Stimulated activated naive CD8-positive, alpha-beta T cell treated with anti-CD3 and anti-CD28 coated beads, Interleukin-15, amount 100 ng/mL, for 72 hours (primary cell): ENCODE data around the gene PNPLA8.
"Not testable (repeated sequence)": the region's sequence is repeated elsewhere in the genome, so short reads cannot be mapped to it uniquely, and the experiment has no call there.

ENCODE experiments used
- ATAC-seq: fragments of 150-1000 bp; cut with Tn5 transposase; 2 replicates; pipeline ENCODE4 v1.10.0; 2021; ENCODE audit warnings: mild to moderate bottlenecking, moderate library complexity
- DNase-seq, 2 donors: peaks; one replicate each; pipeline ENCODE4 v3.0.0; 2021 to 2022
- H3K27ac Mint-ChIP-seq, 2 donors: one replicate each; pipeline ENCODE4 v1.8.0; 2022; ENCODE audit warnings: mild to moderate bottlenecking in 2 of 2, mixed read lengths in 2 of 2, moderate library complexity in 2 of 2
- H3K27me3 Mint-ChIP-seq: one replicate; pipeline ENCODE4 v1.8.0; 2022; ENCODE audit warnings: mixed read lengths
- H3K4me1 Mint-ChIP-seq: one replicate; pipeline ENCODE4 v1.8.0; 2022; ENCODE audit warnings: mild to moderate bottlenecking, mixed read lengths
- H3K4me3 Mint-ChIP-seq, 2 donors: one replicate each; pipeline ENCODE4 v1.8.0; 2022; ENCODE audit warnings: mild to moderate bottlenecking in 2 of 2, mixed read lengths in 2 of 2, moderate library complexity in 1 of 2
- H3K9me3 Mint-ChIP-seq, 2 donors: one replicate each; pipeline ENCODE4 v1.8.0; 2022; ENCODE audit warnings: mixed read lengths in 2 of 2

PNPLA8 gene

DNA sequence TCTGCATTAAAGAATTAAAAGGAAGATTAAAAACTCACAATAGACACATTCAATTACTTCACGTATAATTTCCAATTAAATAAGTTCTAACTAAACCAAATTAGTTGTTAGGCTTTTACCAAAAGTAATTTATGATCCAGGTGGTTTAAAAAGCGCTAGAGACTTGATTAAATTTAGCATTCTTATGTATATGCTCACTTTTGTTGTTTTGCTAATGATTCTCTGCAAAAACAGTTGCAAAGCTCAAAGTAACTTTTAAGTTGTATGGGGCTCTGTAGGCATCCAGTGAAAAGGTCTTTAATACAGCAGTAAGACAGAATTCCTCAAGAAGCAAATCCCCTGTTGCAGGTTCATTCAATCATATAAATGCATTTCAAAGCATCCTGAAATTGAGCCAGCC is 15.5 kb upstream of the PNPLA8 start:
- DNase-seq = no peak
- ATAC-seq = no peak
- H3K27me3 Mint-ChIP-seq = no peaks in the 10 kb centered on the region
- no peak overlapping the region for H3K27ac Mint-ChIP-seq
- H3K9me3 Mint-ChIP-seq = no peaks in the 10 kb centered on the region
- H3K4me1 Mint-ChIP-seq = no peaks in the 10 kb centered on the region
- H3K4me3 Mint-ChIP-seq = no peak overlapping the region

DNA sequence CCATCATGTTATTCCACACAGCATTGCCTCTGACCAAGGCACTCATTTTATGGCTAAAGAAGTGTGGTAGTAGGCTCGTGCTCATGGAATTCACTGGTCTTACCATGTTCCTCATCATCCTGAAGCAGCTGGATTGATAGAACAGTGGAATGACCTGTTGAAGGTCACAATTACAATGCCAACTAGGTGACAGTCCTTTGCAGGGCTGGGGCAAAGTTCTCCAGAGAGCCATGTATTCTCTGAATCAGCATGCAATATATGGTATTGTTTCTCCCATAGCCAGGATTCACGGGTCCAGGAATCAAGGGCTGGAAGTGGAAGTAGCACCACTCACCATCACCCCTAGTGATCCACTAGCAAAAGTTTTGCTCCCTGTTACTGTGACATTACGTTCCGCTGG is 12.8 kb upstream of the PNPLA8 start:
- H3K9me3 Mint-ChIP-seq, DNase-seq, H3K4me1 Mint-ChIP-seq, H3K4me3 Mint-ChIP-seq, H3K27ac Mint-ChIP-seq, ATAC-seq, H3K27me3 Mint-ChIP-seq: not testable (repeated sequence)

DNA sequence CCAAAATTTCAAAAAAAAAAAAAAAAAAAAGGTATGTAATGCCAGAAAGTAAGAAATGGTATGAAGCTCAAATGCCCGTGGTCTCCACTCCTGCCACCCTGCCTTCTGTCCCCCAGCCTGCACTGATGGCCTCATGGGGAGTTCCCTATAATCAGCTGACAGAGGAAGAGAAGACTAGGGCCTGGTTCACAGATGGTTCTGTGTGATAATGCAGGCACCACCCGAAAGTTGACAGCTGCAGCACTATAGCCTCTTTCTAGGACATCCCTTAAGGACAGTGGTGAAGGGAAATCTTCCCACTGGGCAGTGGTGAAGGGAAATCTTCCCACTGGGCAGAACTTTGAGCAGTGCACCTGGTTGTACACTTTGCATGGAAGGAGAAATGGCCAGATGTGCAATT is 12.3 kb upstream of the PNPLA8 start:
- not testable (repeated sequence) for DNase-seq, H3K4me3 Mint-ChIP-seq, H3K4me1 Mint-ChIP-seq, ATAC-seq, H3K27me3 Mint-ChIP-seq, H3K27ac Mint-ChIP-seq, H3K9me3 Mint-ChIP-seq

DNA sequence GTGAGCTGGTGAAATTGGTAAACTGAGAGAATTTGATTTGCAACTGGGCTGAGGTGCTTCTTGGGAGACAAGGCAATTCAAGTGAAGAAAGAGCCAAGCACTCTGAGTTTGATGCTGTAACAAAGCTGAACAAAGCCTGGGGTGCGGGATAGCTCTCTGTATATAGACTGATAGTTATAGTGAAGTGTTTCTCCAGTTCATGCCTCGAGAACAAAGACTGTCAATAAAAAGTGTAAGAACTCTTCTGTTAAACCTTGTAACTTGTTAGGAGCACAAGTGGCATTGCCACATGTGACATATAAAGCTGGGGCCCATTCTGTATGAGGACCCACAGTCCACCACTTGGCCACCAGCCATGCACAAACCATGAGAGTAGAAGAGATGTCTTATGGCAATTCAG is 11.3 kb upstream of the PNPLA8 start:
- H3K27me3 Mint-ChIP-seq = no peaks in the 10 kb centered on the region
- no peak overlapping the region for H3K27ac Mint-ChIP-seq
- ATAC-seq (no peak), DNase-seq (no peak)
- H3K9me3 Mint-ChIP-seq = no peaks in the 10 kb centered on the region
- H3K4me1 Mint-ChIP-seq = no peaks in the 10 kb centered on the region
- H3K4me3 Mint-ChIP-seq = no peak overlapping the region

DNA sequence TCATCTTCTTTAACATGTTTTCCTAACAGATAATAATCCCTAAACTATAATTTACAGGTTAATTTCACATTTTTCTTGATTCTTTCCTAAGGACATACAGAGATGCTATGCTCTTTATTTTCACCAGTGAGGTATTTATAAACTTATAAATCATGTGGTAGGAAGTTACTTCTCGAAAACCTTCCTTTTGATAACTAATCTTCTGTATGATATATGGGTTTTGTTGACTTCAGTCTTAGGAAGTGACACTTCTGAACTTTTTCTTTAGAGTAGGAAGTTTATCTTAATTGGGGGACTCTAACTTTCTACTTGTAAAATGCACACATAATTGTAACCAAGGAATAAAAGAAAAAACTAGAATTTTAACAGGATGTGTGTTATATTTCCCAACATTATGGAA is 9.8 kb upstream of the PNPLA8 start:
- DNase-seq (no peak), ATAC-seq (no peak)
- H3K27ac Mint-ChIP-seq = no peak overlapping the region
- no peaks in the 10 kb centered on the region for H3K27me3 Mint-ChIP-seq
- no peaks in the 10 kb centered on the region for H3K4me1 Mint-ChIP-seq
- no peak overlapping the region for H3K4me3 Mint-ChIP-seq
- H3K9me3 Mint-ChIP-seq = no peaks in the 10 kb centered on the region

DNA sequence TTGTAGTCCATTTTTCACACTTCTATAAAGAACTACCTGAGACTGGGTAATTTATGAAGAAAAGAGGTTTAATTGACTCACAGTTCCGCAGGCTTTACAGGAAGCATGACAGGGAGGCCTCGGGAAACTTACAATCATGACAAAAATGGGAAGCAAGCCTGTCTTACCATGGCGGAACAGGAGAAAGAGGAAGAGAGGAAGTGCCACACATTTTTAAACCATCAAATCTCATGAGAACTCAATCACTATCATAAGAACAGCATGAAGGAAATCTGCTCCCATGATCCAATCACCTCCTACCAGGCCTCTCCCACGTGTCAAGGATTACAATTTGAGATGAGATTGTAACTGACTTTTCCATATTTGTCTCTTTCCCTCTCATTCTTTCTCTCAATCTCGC is 9.3 kb upstream of the PNPLA8 start:
- ATAC-seq = no peak
- H3K4me1 Mint-ChIP-seq = no peaks in the 10 kb centered on the region
- H3K27ac Mint-ChIP-seq = no peak overlapping the region
- DNase-seq = no peak
- no peak overlapping the region for H3K4me3 Mint-ChIP-seq
- no peaks in the 10 kb centered on the region for H3K27me3 Mint-ChIP-seq
- H3K9me3 Mint-ChIP-seq = no peaks in the 10 kb centered on the region

DNA sequence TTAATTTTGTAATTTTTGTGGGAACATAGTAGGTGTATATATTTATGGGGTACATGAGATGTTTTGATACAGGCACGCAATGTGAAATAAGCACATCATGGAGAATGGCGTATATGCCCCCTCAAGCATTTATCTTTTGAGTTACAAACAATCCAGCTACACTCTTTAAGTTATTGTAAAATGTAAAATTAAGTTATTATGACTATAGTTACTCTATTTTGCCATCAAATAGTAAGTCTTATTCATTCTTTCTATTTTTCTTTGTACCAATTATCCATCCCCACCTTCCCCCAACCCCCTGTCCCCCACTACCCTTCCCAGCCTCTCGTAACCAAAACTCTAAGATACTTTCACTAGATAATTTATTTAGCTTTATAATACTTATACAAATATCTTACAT is 7.8 kb upstream of the PNPLA8 start:
- Mint-ChIP-seq H3K4me3 (no peak overlapping the region), H3K27ac (no peak overlapping the region), H3K9me3 (no peaks in the 10 kb centered on the region), H3K4me1 (no peaks in the 10 kb centered on the region), H3K27me3 (no peaks in the 10 kb centered on the region)
- no peak for ATAC-seq
- no peak for DNase-seq

DNA sequence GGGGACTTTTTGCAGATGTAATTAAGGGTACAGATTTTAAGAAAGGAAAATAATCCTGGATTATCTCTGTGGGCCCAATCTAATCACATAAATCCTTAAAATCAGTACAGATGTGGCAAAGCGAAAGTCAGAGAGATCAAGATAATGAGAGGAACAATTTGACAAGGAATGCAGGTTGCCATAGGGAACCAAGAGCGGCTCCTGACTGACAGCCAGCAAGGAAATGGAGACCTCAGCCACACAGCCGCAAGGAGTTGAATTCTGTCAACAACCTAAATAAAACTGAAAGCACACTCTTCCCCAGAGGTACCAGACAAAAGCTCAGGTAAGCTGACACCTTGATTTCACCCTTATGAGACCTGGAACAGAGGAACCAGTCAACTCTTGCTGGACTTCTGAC is 3.4 kb upstream of the PNPLA8 start:
- ATAC-seq (no peak), DNase-seq (no peak)
- peaks cover 15% of the 10 kb centered on the region for H3K4me1 Mint-ChIP-seq
- H3K4me3 Mint-ChIP-seq = no peak overlapping the region
- peak overlapping the region in 1 of 2 donors; percentile 16 for H3K27ac Mint-ChIP-seq
- H3K9me3 Mint-ChIP-seq = no peaks in the 10 kb centered on the region
- H3K27me3 Mint-ChIP-seq = no peaks in the 10 kb centered on the region

DNA sequence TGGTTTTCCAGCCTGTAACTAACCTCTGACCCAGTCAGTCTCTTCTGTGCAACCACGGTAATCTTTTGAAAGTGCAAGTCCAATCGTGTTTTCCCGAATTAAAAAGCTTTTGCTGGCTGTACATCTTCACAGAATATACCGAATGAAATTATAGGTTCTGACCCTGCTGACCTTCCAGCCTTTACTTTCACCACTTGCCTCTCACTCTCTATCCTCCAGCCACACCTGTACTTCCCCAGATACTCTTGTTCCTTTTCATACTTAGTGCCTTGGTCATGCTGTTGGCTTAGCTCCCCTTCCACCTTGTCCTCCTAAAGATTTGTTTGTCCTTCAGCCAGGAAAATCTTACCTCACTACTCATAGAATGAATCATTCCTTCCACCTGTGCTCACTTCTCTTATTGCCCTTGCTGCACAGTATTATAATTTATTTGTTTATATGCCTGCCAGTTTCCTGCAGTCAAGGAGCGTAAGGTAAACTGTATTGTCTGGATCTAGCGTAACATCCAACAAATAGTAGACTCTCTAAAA is 2.3 kb upstream of the PNPLA8 start:
- Mint-ChIP-seq H3K4me3 (no peak overlapping the region), H3K9me3 (no peaks in the 10 kb centered on the region), H3K27me3 (no peaks in the 10 kb centered on the region), H3K4me1 (peaks cover 25% of the 10 kb centered on the region), H3K27ac (peak overlapping the region in 1 of 2 donors; percentile 82)
- no peak for ATAC-seq
- no peak for DNase-seq

DNA sequence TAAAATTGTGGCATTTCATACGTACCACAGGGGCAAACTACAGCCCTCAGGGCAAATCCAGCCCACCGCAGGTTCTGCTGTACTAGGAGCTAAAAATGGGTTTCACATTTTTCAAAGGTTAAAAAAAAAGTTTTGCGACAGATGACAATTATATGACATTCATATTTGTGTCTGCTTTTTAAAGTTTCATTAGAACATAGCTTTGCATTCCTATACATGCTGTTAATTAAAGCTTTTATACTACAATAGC is 758 bp upstream of the PNPLA8 start:
- Mint-ChIP-seq H3K4me3 (peak overlapping the region; percentile 95 to 98), H3K27me3 (no peaks in the 10 kb centered on the region), H3K4me1 (peaks cover 35% of the 10 kb centered on the region), H3K9me3 (no peaks in the 10 kb centered on the region), H3K27ac (peak overlapping the region; percentile 97 to 99)
- DNase-seq (no peak), ATAC-seq (no peak)

DNA sequence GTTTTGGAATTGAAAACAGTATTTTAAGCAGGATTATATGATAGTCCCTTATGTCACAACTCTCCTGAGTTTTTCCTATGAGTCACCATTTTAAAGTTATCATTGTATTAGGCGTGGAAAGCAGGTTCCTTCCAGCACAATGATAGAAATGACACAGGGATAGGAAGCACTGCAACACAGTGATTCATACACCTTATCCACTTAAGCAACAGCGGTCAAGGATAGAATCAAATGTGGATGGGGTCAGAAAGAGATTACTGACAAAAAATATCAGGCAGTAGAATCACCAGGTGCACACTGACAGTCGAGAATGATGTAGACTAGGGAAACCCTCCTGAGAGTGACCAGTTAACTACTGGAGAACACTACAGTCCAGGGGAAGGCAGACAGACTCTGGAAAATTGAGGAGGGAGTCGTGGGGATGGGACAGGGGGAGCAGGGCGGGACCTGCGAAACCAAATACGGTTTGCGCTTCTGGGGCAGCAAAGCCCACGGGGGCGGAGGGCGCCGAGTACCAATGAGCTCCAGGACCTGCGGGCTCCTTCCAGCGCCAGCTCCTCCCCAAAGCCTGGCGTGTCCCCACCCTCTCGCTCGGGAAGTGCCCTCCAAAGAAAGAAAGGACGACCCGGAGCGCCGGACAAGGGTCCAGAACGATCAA is 479 bp downstream of the PNPLA8 start:
- H3K27me3 Mint-ChIP-seq = no peaks in the 10 kb centered on the region
- peak overlapping the region; percentile 95 to 98 for H3K4me3 Mint-ChIP-seq
- peak overlapping the region; percentile 97 to 99 for H3K27ac Mint-ChIP-seq
- ATAC-seq = peak; percentile 49
- DNase-seq = no peak
- H3K9me3 Mint-ChIP-seq = no peaks in the 10 kb centered on the region
- peaks cover 44% of the 10 kb centered on the region for H3K4me1 Mint-ChIP-seq

DNA sequence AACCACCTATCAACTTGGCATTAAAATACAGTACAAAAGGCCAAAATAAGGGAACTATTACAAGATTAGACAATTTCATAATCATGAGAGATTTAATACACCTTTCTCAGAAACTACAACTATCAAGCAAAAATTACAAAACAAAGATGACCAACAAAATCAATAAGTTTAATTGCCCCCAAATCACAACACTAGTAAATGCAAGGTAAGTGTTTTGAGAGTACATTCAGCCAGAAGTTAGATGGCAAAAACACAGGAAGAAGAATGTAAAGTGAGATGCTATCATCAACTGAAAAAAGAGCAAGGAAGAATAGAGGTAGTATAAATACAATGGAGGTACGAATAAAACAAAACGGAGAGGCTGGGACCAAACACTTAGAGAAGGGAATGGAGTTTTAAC is 3.2 kb downstream of the PNPLA8 start:
- ATAC-seq (no peak), DNase-seq (no peak)
- no peaks in the 10 kb centered on the region for H3K9me3 Mint-ChIP-seq
- no peak overlapping the region for H3K4me3 Mint-ChIP-seq
- H3K27ac Mint-ChIP-seq = peak overlapping the region in 1 of 2 donors; percentile 48
- peaks cover 36% of the 10 kb centered on the region for H3K4me1 Mint-ChIP-seq
- no peaks in the 10 kb centered on the region for H3K27me3 Mint-ChIP-seq

DNA sequence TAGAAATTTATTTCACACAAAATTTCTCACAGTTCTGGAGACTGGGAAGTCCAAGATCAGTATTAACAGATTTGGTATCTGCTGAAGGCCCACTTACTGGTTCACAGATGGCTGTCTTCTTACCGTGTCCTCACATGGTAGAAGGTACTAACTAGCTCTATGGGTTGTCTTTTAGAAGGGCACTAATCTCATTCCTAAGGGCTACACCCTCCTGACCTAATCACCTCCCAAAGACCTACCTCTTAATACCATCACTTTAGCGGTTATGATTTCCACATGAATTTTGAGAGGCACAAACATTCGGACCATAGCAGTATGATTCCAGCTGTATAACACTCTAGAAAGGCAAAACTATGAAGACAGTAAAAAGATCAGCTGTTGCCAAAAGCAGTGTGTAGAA is 8.0 kb downstream of the PNPLA8 start:
- ATAC-seq (no peak), DNase-seq (no peak)
- Mint-ChIP-seq H3K9me3 (no peaks in the 10 kb centered on the region), H3K27me3 (no peaks in the 10 kb centered on the region), H3K27ac (no peak overlapping the region), H3K4me3 (no peak overlapping the region), H3K4me1 (peaks cover 16% of the 10 kb centered on the region)

DNA sequence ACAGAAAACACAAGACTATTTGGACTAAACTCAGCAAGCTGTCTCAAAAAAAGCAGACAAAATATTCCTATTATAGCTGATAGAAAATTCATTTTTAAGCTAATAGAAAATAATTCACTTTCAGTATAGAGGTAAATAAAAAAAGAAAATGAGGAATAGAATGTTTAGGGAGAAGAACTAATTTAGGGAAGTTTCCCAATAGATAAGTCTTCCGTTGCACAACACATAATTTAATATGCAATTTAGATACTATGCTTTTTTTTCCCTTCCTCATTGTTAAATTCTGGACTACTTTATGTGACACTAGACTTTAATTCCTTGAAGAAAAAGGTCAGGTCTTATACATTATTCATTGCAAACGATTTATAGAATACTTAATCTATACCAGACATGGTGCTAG is 10.3 kb downstream of the PNPLA8 start:
- Mint-ChIP-seq H3K27me3 (no peaks in the 10 kb centered on the region), H3K9me3 (no peaks in the 10 kb centered on the region), H3K4me3 (no peak overlapping the region), H3K27ac (no peak overlapping the region), H3K4me1 (no peaks in the 10 kb centered on the region)
- no peak for DNase-seq
- no peak for ATAC-seq

DNA sequence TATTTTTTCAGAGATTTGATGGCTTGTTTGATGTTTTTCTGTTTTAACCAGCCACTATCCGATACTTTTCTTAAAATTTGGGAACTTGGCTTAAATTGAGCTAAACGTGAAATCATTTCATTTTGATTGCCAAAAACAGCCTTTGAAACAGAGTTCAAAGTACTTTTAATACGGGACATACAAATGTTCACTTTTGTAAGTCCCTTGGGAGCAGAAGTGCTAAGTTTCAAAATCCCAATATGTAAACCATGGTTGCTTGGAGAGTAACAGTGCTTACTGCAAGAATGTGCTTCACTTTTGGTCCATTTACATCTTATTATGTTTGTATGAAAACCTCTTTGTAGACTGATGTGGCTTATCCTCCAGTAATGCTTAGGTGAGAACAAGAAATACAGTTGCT is 10.9 kb downstream of the PNPLA8 start:
- Mint-ChIP-seq H3K27ac (no peak overlapping the region), H3K4me1 (no peaks in the 10 kb centered on the region), H3K9me3 (no peaks in the 10 kb centered on the region), H3K27me3 (no peaks in the 10 kb centered on the region), H3K4me3 (no peak overlapping the region)
- DNase-seq (no peak), ATAC-seq (no peak)

DNA sequence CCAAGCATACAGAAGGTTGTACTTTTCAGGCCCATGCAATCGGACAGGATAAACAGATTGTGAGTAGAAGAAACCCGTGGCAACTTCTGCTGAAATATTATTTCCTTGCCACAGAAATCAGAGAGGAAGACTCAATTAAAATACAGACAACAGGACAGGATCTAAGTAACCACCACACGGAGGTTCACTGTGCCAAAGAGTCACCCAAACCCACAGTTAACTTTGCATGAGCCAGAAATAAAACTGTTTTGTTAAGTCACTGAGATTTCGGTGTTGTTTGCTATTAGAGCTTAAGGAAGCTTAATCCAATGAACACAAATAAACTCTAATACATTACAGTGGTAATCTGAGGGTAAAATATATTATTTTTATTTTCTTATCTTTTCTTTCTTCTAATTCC is 14.0 kb downstream of the PNPLA8 start:
- no peaks in the 10 kb centered on the region for H3K4me1 Mint-ChIP-seq
- no peak overlapping the region for H3K27ac Mint-ChIP-seq
- no peak overlapping the region for H3K4me3 Mint-ChIP-seq
- no peaks in the 10 kb centered on the region for H3K27me3 Mint-ChIP-seq
- DNase-seq = no peak
- no peaks in the 10 kb centered on the region for H3K9me3 Mint-ChIP-seq
- no peak for ATAC-seq

DNA sequence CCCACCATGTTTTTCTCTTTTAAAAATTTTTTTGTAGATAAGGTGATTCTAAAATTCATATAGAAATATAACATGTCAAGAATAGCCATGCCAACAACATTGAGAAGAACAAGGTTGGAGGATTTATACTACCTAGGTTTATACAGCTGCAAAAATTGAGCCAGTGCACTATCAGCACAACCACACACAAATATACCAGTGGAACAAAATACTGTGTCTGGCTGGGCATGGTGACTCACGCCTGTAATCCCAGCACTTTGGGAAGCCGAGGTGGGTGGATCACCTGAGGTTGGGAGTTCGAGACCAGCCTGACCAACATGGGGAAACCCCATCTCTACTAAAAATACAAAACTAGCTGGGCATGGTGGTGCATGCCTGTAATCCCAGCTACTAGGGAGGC is 21.4 kb downstream of the PNPLA8 start:
- not testable (repeated sequence) for ATAC-seq, H3K27ac Mint-ChIP-seq, H3K27me3 Mint-ChIP-seq, H3K4me3 Mint-ChIP-seq, DNase-seq, H3K9me3 Mint-ChIP-seq
- H3K4me1 Mint-ChIP-seq = peaks cover 12% of the 10 kb centered on the region
